SU-DHL-6 (cell line): ENCODE measurements around the gene AATF.

Experiments
- H2AFZ ChIP-seq: fragments of 200-600 bp; sonication (generic); 2 replicates; pipeline ENCODE4 v1.6.1; 2014; ENCODE audit warnings: low read depth, mild to moderate bottlenecking, moderate library complexity, mixed read lengths, antibody characterized with exemption, low read length; ENCODE audit not compliant: severe bottlenecking
- H3F3A ChIP-seq: fragments of 200-600 bp; shearing (Covaris generic); 2 replicates; pipeline ENCODE4 v1.6.0; 2016; ENCODE audit warnings: antibody characterized with exemption, mild to moderate bottlenecking; ENCODE audit not compliant: insufficient read depth
- H3K27ac ChIP-seq: fragments of 200-600 bp; sonication (generic); 2 replicates; pipeline ENCODE4 v1.5.1; 2016; ENCODE audit warnings: low read depth, mild to moderate bottlenecking, low read length, moderate library complexity, mixed read lengths
- H3K27me3 ChIP-seq: fragments of 200-600 bp; sonication (generic), shearing (Covaris generic); 2 replicates; pipeline ENCODE4 v1.6.0; 2014; ENCODE audit warnings: mild to moderate bottlenecking, low read length
- H3K36me3 ChIP-seq: fragments of 200-600 bp; sonication (generic); 2 replicates; pipeline ENCODE4 v1.6.1; 2014; ENCODE audit warnings: mild to moderate bottlenecking, low read length, mixed read lengths
- H3K4me2 ChIP-seq: fragments of 300-600, 200-600 bp; shearing (Covaris generic), sonication (generic); 2 replicates; pipeline ENCODE4 v1.6.0; 2014; ENCODE audit warnings: low read length, low read depth, mild to moderate bottlenecking; ENCODE audit not compliant: poor library complexity, severe bottlenecking
- H3K4me3 ChIP-seq: fragments of 200-600 bp; sonication (generic); 2 replicates; pipeline ENCODE4 v1.5.1; 2014; ENCODE audit warnings: antibody characterized with exemption, low read length, mild to moderate bottlenecking, mixed read lengths; ENCODE audit not compliant: insufficient read depth, poor library complexity, severe bottlenecking
- H3K79me2 ChIP-seq: fragments of 200-600 bp; sonication (generic); 2 replicates; pipeline ENCODE4 v1.6.1; 2014; ENCODE audit warnings: mild to moderate bottlenecking, low read length, moderate library complexity; ENCODE audit not compliant: insufficient read depth
- H3K9ac ChIP-seq: fragments of 200-600 bp; sonication (generic); 2 replicates; pipeline ENCODE4 v1.7.0; 2014; ENCODE audit warnings: mild to moderate bottlenecking, low read length
- H3K9me2 ChIP-seq: fragments of 200-600 bp; sonication (generic); replicated peaks from 2 replicates; pipeline ENCODE4 v1.6.1; 2014; ENCODE audit warnings: low read length; ENCODE audit not compliant: insufficient read depth
- H3K9me3 ChIP-seq: fragments of 200-600 bp; sonication (generic); 2 replicates; pipeline ENCODE4 v1.6.1; 2014; ENCODE audit warnings: low read length, mixed read lengths; ENCODE audit not compliant: insufficient read depth
- H4K20me1 ChIP-seq: fragments of 200-600 bp; sonication (generic); 2 replicates; pipeline ENCODE4 v1.6.1; 2014; ENCODE audit warnings: low read depth, mild to moderate bottlenecking, antibody characterized with exemption, low read length, moderate library complexity, mixed read lengths
- CTCF ChIP-seq: fragments of 200-600 bp; sonication (generic); IDR thresholded peaks from one replicate; pipeline ENCODE4 v1.5.1; 2017; ENCODE audit warnings: antibody characterized with exemption, mild to moderate bottlenecking, low read length, moderate library complexity; ENCODE audit not compliant: insufficient read depth, poor library complexity, severe bottlenecking
- EZH2phosphoT487 ChIP-seq: fragments of 200-600 bp; sonication (generic), shearing (Covaris generic); conservative IDR thresholded peaks from 2 replicates; pipeline ENCODE4 v1.6.1; 2018; ENCODE audit warnings: mild to moderate bottlenecking, antibody characterized with exemption, low read length, moderate library complexity, mixed read lengths

The AATF gene

GRCh38 chr17:36913132-36913531, 35.6 kb upstream of the AATF start:
- no peak overlapping the region for H3K27ac ChIP-seq
- no peaks in the 10 kb centered on the region for H3K9me3 ChIP-seq
- H2AFZ ChIP-seq = no peak overlapping the region
- H3F3A ChIP-seq = no peaks in the 10 kb centered on the region
- no peaks in the 10 kb centered on the region for H3K9me2 ChIP-seq
- H3K4me3 ChIP-seq = no peak overlapping the region
- no peaks in the 10 kb centered on the region for H3K27me3 ChIP-seq
- no peaks in the 10 kb centered on the region for H4K20me1 ChIP-seq
- H3K9ac ChIP-seq = no peak overlapping the region
- TF ChIP-seq CTCF = no peak
- TF ChIP-seq EZH2phosphoT487 = no peak
- H3K36me3 ChIP-seq = no peaks in the 10 kb centered on the region
- H3K4me2 ChIP-seq = no peak overlapping the region
- H3K79me2 ChIP-seq = no peaks in the 10 kb centered on the region

GRCh38 chr17:36918211-36918691, 30.5 kb upstream of the AATF start:
- H3K9me2 ChIP-seq = no peaks in the 10 kb centered on the region
- H3K4me2 ChIP-seq = no peak overlapping the region
- H3K36me3 ChIP-seq = no peaks in the 10 kb centered on the region
- no peaks in the 10 kb centered on the region for H4K20me1 ChIP-seq
- H3F3A ChIP-seq = no peaks in the 10 kb centered on the region
- H3K9ac ChIP-seq = no peak overlapping the region
- H3K9me3 ChIP-seq = no peaks in the 10 kb centered on the region
- no peaks in the 10 kb centered on the region for H3K27me3 ChIP-seq
- no peak overlapping the region for H3K27ac ChIP-seq
- H2AFZ ChIP-seq = no peak overlapping the region
- H3K4me3 ChIP-seq = no peak overlapping the region
- TF ChIP-seq CTCF (no peak), EZH2phosphoT487 (no peak)
- H3K79me2 ChIP-seq = no peaks in the 10 kb centered on the region

- Histone ChIP-seq H3F3A (no peaks in the 10 kb centered on the region), H3K9me2 (no peaks in the 10 kb centered on the region), H4K20me1 (no peaks in the 10 kb centered on the region), H3K27ac (no peak overlapping the region), H2AFZ (no peak overlapping the region), H3K79me2 (no peaks in the 10 kb centered on the region), H3K4me2 (no peak overlapping the region), H3K36me3 (no peaks in the 10 kb centered on the region), H3K27me3 (no peaks in the 10 kb centered on the region), H3K9me3 (no peaks in the 10 kb centered on the region), H3K9ac (no peak overlapping the region), H3K4me3 (no peak overlapping the region)
- TF ChIP-seq EZH2phosphoT487 = no peak
- TF ChIP-seq CTCF = no peak
Observed at GRCh38 chr17:36919407-36919968, 29.3 kb upstream of the AATF start.
